HepG2 (cell line): ENCODE results near the gene GSC2. TPM values are rescaled to one million over a fixed set of nuclear protein-coding genes. Genes with fewer than 3 reads are reported as not detected.

Source experiments
- ATF7-NPFF ChIP-seq: sonication (generic); formaldehyde crosslinking; IDR thresholded peaks from 2 replicates; pipeline ENCODE4 v1.8.1; 2023; ENCODE audit warnings: mild to moderate bottlenecking, low read depth, missing genetic modification reagents, moderate library complexity
- EED ChIP-seq: sonication (generic); formaldehyde crosslinking; IDR thresholded peaks from 2 replicates; pipeline ENCODE4 v1.5.0; 2020; ENCODE audit warnings: mild to moderate bottlenecking, missing genetic modification reagents
- HNRNPL ChIP-seq: fragments of 200-400 bp; formaldehyde crosslinking; IDR thresholded peaks from 2 replicates; pipeline ENCODE4 v1.6.1; 2017; ENCODE audit warnings: mild to moderate bottlenecking, low read depth, low read length
- HOXA5 ChIP-seq: sonication (generic); formaldehyde crosslinking; IDR thresholded peaks from 2 replicates; pipeline ENCODE4 v1.4.0; 2020; ENCODE audit warnings: missing genetic modification reagents
- KAT7 ChIP-seq: IDR thresholded peaks from 2 replicates; pipeline ENCODE4 v1.6.1; 2018; ENCODE audit warnings: borderline replicate concordance, missing compliant biosample characterization
- MIER2 ChIP-seq: IDR thresholded peaks from 2 replicates; pipeline ENCODE4 v1.6.1; 2016; ENCODE audit warnings: missing biosample characterization, missing genetic modification reagents
- MXI1 ChIP-seq: IDR thresholded peaks from 3 replicates; pipeline ENCODE4 v1.6.1; 2012; ENCODE audit warnings: low read depth, low read length, inconsistent platforms, borderline replicate concordance
- NFE2 ChIP-seq: sonication (generic); formaldehyde crosslinking; IDR thresholded peaks from 2 replicates; pipeline ENCODE4 v1.4.0; 2020; ENCODE audit warnings: missing genetic modification reagents
- SETDB1 ChIP-seq: sonication (generic); formaldehyde crosslinking; IDR thresholded peaks from 2 replicates; pipeline ENCODE4 v1.5.1; 2020; ENCODE audit warnings: missing genetic modification reagents, mild to moderate bottlenecking, borderline replicate concordance
- SKIL ChIP-seq: sonication (generic); formaldehyde crosslinking; IDR thresholded peaks from 2 replicates; pipeline ENCODE4 v1.8.0; 2022; ENCODE audit warnings: missing genetic modification reagents, mild to moderate bottlenecking, moderate library complexity, borderline replicate concordance
- SP140L ChIP-seq: sonication (generic); formaldehyde crosslinking; IDR thresholded peaks from 2 replicates; pipeline ENCODE4 v1.4.0; 2020; ENCODE audit warnings: missing genetic modification reagents, borderline replicate concordance
- YEATS2 ChIP-seq: sonication (generic); formaldehyde crosslinking; IDR thresholded peaks from 2 replicates; pipeline ENCODE4 v1.4.0; 2020; ENCODE audit warnings: missing genetic modification reagents, borderline replicate concordance
- ZFYVE20 ChIP-seq: sonication (generic); formaldehyde crosslinking; IDR thresholded peaks from 2 replicates; pipeline ENCODE4 v1.8.0; 2023; ENCODE audit warnings: low read depth, mild to moderate bottlenecking, moderate library complexity, missing genetic modification reagents, borderline replicate concordance
- ZNF33A ChIP-seq: sonication (generic); formaldehyde crosslinking; IDR thresholded peaks from 2 replicates; pipeline ENCODE4 v1.5.1; 2020; ENCODE audit warnings: missing genetic modification reagents, mild to moderate bottlenecking, moderate library complexity, borderline replicate concordance
- ZNF749 ChIP-seq: sonication (generic); formaldehyde crosslinking; IDR thresholded peaks from 2 replicates; pipeline ENCODE4 v1.8.0; 2022; ENCODE audit warnings: mild to moderate bottlenecking, missing genetic modification reagents, moderate library complexity, borderline replicate concordance
- polyA plus RNA-seq, 8 experiments: library from polyadenylated mRNA; depleted of rRNA in 3 of 8; stranded (reverse) in 7 of 8; unstranded in 1 of 8; fragments of >200 nt; fragmentation: Illumina TruSeq in 4 of 8; extraction: Trizol in 4 of 8; gene quantifications; 2 replicates each; pipeline versions ENCODE4 v1.2.1 to v1.2.3, GENCODE V29; 2011 to 2016; ENCODE audit warnings: low read depth in 4 of 8, missing spikeins in 1 of 8, mixed read lengths in 1 of 8; ENCODE audit not compliant: insufficient read depth in 1 of 8
- total RNA-seq, 5 experiments: library from RNA; depleted of rRNA; stranded (reverse); fragments of >200 nt; fragmentation: Illumina TruSeq; extraction: Trizol; gene quantifications; 2 replicates each; pipeline ENCODE4 v1.2.3, GENCODE V29; 2016; ENCODE audit warnings: low read depth in 1 of 5
- TF ChIP-seq, protein P1 (sequence below): sonication (generic); formaldehyde crosslinking; IDR thresholded peaks from 2 replicates; pipeline ENCODE4 v1.5.0; 2020; ENCODE audit warnings: mild to moderate bottlenecking, missing genetic modification reagents
- TF ChIP-seq, protein P2 (sequence below): sonication (generic); formaldehyde crosslinking; IDR thresholded peaks from 2 replicates; pipeline ENCODE4 v1.4.0; 2020; ENCODE audit warnings: missing genetic modification reagents, borderline replicate concordance
- TF ChIP-seq, protein P3 (sequence below): sonication (generic); formaldehyde crosslinking; IDR thresholded peaks from 2 replicates; pipeline ENCODE4 v1.8.0; 2022; ENCODE audit warnings: mild to moderate bottlenecking, missing genetic modification reagents, moderate library complexity

GSC2 gene
- total and polyA plus RNA-seq, 2 of the 13 experiments (the other 11 are each of a cell fraction or from before 2014, with no cell fraction given), result not detected

DNA sequence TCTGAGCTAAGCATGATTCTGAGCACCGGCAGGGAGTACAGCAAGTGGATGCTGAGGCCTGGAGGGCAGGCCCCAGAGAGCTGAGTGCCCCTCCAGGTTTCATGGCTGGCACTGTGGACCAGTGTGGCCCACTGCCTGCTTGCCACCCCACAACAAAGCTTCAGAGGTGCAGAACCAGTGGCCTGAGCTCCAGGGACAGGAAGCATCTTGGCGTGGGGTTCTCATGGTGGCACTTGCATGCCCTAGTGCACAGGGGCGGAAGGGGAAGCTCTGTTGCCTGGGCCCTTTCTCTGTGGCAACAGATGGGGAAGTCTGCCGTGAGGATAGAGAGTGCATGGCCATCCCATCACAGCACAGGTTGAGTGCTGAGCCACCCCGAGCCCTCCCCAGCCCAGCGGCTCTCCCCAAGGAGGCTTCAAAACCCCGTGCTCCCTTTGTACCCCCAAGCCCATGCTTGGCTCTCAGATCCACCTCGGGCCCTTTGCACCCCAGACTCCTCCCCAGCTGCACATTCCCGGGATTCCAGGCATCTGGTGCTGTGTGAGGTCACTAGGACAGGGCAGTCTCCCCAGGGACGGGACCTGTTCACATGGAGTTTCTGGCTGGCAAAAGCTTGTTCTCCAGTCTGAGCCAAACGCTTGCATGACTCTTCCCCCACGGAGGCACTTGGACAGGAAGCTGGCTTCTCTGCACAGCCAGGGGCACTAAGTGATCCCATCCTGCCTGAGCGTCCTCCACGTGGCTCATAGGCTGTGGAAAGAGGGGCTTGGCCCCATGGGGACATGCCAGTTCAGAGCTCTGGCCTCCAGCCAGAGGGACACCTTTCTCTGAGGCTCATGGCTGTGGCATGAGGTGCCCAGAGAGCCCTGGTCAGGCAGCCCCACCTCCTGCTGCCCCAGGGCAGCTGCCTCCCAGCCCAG is 24.3 kb upstream of the GSC2 start (continued):
- TF ChIP-seq, protein P1, sequence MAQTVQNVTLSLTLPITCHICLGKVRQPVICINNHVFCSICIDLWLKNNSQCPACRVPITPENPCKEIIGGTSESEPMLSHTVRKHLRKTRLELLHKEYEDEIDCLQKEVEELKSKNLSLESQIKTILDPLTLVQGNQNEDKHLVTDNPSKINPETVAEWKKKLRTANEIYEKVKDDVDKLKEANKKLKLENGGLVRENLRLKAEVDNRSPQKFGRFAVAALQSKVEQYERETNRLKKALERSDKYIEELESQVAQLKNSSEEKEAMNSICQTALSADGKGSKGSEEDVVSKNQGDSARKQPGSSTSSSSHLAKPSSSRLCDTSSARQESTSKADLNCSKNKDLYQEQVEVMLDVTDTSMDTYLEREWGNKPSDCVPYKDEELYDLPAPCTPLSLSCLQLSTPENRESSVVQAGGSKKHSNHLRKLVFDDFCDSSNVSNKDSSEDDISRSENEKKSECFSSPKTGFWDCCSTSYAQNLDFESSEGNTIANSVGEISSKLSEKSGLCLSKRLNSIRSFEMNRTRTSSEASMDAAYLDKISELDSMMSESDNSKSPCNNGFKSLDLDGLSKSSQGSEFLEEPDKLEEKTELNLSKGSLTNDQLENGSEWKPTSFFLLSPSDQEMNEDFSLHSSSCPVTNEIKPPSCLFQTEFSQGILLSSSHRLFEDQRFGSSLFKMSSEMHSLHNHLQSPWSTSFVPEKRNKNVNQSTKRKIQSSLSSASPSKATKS, result no peak
- no peak for TF ChIP-seq SP140L (CRISPR knock-in tag)
- TF ChIP-seq ATF7-NPFF (CRISPR knock-in tag), result peak; percentile 78; the same call in 1 of the 2 replicates
- no peak for TF ChIP-seq NFE2
- no peak for TF ChIP-seq MXI1
- TF ChIP-seq MIER2 (CRISPR knock-in tag), result no peak
- TF ChIP-seq ZNF33A (CRISPR knock-in tag), result no peak
- TF ChIP-seq ZFYVE20 (CRISPR knock-in tag), result no peak
- no peak for TF ChIP-seq KAT7 (CRISPR knock-in tag)
- TF ChIP-seq, protein P2, sequence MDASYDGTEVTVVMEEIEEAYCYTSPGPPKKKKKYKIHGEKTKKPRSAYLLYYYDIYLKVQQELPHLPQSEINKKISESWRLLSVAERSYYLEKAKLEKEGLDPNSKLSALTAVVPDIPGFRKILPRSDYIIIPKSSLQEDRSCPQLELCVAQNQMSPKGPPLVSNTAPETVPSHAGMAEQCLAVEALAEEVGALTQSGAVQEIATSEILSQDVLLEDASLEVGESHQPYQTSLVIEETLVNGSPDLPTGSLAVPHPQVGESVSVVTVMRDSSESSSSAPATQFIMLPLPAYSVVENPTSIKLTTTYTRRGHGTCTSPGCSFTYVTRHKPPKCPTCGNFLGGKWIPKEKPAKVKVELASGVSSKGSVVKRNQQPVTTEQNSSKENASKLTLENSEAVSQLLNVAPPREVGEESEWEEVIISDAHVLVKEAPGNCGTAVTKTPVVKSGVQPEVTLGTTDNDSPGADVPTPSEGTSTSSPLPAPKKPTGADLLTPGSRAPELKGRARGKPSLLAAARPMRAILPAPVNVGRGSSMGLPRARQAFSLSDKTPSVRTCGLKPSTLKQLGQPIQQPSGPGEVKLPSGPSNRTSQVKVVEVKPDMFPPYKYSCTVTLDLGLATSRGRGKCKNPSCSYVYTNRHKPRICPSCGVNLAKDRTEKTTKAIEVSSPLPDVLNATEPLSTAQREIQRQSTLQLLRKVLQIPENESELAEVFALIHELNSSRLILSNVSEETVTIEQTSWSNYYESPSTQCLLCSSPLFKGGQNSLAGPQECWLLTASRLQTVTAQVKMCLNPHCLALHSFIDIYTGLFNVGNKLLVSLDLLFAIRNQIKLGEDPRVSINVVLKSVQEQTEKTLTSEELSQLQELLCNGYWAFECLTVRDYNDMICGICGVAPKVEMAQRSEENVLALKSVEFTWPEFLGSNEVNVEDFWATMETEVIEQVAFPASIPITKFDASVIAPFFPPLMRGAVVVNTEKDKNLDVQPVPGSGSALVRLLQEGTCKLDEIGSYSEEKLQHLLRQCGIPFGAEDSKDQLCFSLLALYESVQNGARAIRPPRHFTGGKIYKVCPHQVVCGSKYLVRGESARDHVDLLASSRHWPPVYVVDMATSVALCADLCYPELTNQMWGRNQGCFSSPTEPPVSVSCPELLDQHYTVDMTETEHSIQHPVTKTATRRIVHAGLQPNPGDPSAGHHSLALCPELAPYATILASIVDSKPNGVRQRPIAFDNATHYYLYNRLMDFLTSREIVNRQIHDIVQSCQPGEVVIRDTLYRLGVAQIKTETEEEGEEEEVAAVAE (CRISPR knock-in tag), result no peak
- no peak for TF ChIP-seq EED (CRISPR knock-in tag)
- no peak for TF ChIP-seq ZNF749 (CRISPR knock-in tag)
- TF ChIP-seq, protein P3, sequence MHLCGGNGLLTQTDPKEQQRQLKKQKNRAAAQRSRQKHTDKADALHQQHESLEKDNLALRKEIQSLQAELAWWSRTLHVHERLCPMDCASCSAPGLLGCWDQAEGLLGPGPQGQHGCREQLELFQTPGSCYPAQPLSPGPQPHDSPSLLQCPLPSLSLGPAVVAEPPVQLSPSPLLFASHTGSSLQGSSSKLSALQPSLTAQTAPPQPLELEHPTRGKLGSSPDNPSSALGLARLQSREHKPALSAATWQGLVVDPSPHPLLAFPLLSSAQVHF (CRISPR knock-in tag), result 0 out of 2 replicates have a peak, but pooled peaks have one; percentile 29
- TF ChIP-seq SKIL (CRISPR knock-in tag), result no peak
- 0 out of 2 replicates have a peak, but pooled peaks have one; percentile 28 for TF ChIP-seq HNRNPL
- no peak for TF ChIP-seq HOXA5
- no peak for TF ChIP-seq YEATS2 (CRISPR knock-in tag)
- TF ChIP-seq SETDB1 (CRISPR knock-in tag), result no peak
